HepG2 (cell line): Measurements from ENCODE around the gene EPB41L1.

ENCODE experiments used
- CTCF ChIP-seq: sonication (generic); formaldehyde crosslinking; IDR thresholded peaks from 2 replicates; pipeline ENCODE4 v1.5.0; 2020; ENCODE audit warnings: mild to moderate bottlenecking, missing genetic modification reagents, moderate library complexity
- HNF4G ChIP-seq, 2 experiments: sonication (generic) in 1 of 2; formaldehyde crosslinking in 1 of 2; IDR thresholded peaks; 2 replicates each; pipeline versions ENCODE4 v1.4.0 to v1.6.1; 2011 to 2020; ENCODE audit warnings: borderline replicate concordance in 2 of 2, low read depth in 2 of 2, mild to moderate bottlenecking in 2 of 2, low read length in 1 of 2, missing genetic modification reagents in 1 of 2, moderate library complexity in 1 of 2
- MAFG ChIP-seq: sonication (generic); formaldehyde crosslinking; IDR thresholded peaks from 2 replicates; pipeline ENCODE4 v1.5.1; 2020; ENCODE audit warnings: mild to moderate bottlenecking, missing genetic modification reagents
- POLR2A ChIP-seq, 2 experiments: IDR thresholded peaks; 2 replicates each; pipeline ENCODE4 v1.6.1; 2011; ENCODE audit warnings: low read depth in 2 of 2, low read length in 2 of 2, mild to moderate bottlenecking in 1 of 2, moderate library complexity in 1 of 2; ENCODE audit not compliant: insufficient read depth in 1 of 2
- ZBTB38 ChIP-seq: sonication (generic); formaldehyde crosslinking; IDR thresholded peaks from 2 replicates; pipeline ENCODE4 v1.5.1; 2020; ENCODE audit warnings: mild to moderate bottlenecking, missing genetic modification reagents

GRCh38 chr20:36183155-36183944, 28.8 kb downstream of the EPB41L1 start:
- TF ChIP-seq ZBTB38 (peak; percentile 93), HNF4G (IDR thresholded peaks at IDR 0.05; ENCODE audit: borderline replicate concordance, low read depth, low read length) (peak; percentile 99), HNF4G (CRISPR knock-in tag; IDR thresholded peaks at IDR 0.05; ENCODE audit: borderline replicate concordance, low read depth) (peak; percentile 98), CTCF (no peak; the same call in 1 of the 2 replicates), POLR2A (IDR thresholded peaks at IDR 0.05; ENCODE audit: insufficient read depth in 1 of 2, low read depth in 2 of 2, low read length in 2 of 2) (peak; percentile 63 to 76; a peak in 3 of 4 replicates), MAFG (CRISPR knock-in tag) (no peak)
